Neural cell (in vitro differentiated cells): ENCODE data around the gene FILIP1L. TPM values are rescaled to one million over a fixed set of nuclear protein-coding genes. Genes with fewer than 3 reads are reported as not detected.

Experiments used
- H2AFZ ChIP-seq: fragments of 200-600, 300-800 bp; sonication (generic), shearing (Covaris generic); 2 replicates; pipeline ENCODE4 v1.6.0; 2014; ENCODE audit warnings: low read depth, mild to moderate bottlenecking, antibody characterized with exemption, low read length, moderate library complexity
- H3F3A ChIP-seq: fragments of 200-600 bp; shearing (Covaris generic); 2 replicates; pipeline ENCODE4 v1.6.1; 2016; ENCODE audit warnings: mild to moderate bottlenecking, moderate library complexity, mixed read lengths, antibody characterized with exemption, low read length; ENCODE audit not compliant: insufficient read depth, poor library complexity, severe bottlenecking
- H3K27ac ChIP-seq: fragments of 200-600, 300-800 bp; sonication (generic), shearing (Covaris generic); 2 replicates; pipeline ENCODE4 v1.5.1; 2014; ENCODE audit warnings: mild to moderate bottlenecking, low read length, moderate library complexity
- H3K27me3 ChIP-seq: fragments of 300-800, 200-600 bp; sonication (generic), shearing (Covaris generic); 2 replicates; pipeline ENCODE4 v1.6.0; 2014; ENCODE audit warnings: mild to moderate bottlenecking, low read depth, low read length, moderate library complexity; ENCODE audit not compliant: insufficient read depth
- H3K36me3 ChIP-seq: fragments of 300-800, 200-600 bp; sonication (generic), shearing (Covaris generic); 2 replicates; pipeline ENCODE4 v1.5.1; 2014; ENCODE audit warnings: mild to moderate bottlenecking, antibody characterized with exemption, low read length, moderate library complexity; ENCODE audit not compliant: insufficient read depth
- H3K4me2 ChIP-seq: fragments of 300-800, 200-600 bp; sonication (generic), shearing (Covaris generic); 2 replicates; pipeline ENCODE4 v1.6.0; 2014; ENCODE audit warnings: mild to moderate bottlenecking, low read length
- H3K4me3 ChIP-seq: fragments of 300-800, 200-600 bp; sonication (generic), shearing (Covaris generic); 2 replicates; pipeline ENCODE4 v1.5.1; 2014; ENCODE audit warnings: mild to moderate bottlenecking, low read length, moderate library complexity
- H3K79me2 ChIP-seq: fragments of 200-600 bp; shearing (Covaris generic); replicated peaks from 2 replicates; pipeline ENCODE4 v1.6.0; 2014; ENCODE audit warnings: mild to moderate bottlenecking, low read length, moderate library complexity; ENCODE audit not compliant: insufficient read depth
- H3K9ac ChIP-seq: fragments of 300-800, 200-600 bp; sonication (generic), shearing (Covaris generic); 2 replicates; pipeline ENCODE4 v1.6.1; 2016; ENCODE audit warnings: mild to moderate bottlenecking, low read length, mixed read lengths
- H3K9me2 ChIP-seq: fragments of 200-600 bp; shearing (Covaris generic); 2 replicates; pipeline ENCODE4 v1.6.1; 2016; ENCODE audit warnings: mild to moderate bottlenecking, low read length, mixed read lengths; ENCODE audit not compliant: insufficient read depth
- H3K9me3 ChIP-seq: fragments of 200-600, 300-800 bp; sonication (generic), shearing (Covaris generic); 2 replicates; pipeline ENCODE4 v1.6.1; 2016; ENCODE audit warnings: mild to moderate bottlenecking, mixed run types, low read length, moderate library complexity, mixed read lengths
- H4K20me1 ChIP-seq: fragments of 200-600 bp; shearing (Covaris generic); 2 replicates; pipeline ENCODE4 v1.6.1; 2016; ENCODE audit warnings: mild to moderate bottlenecking, mixed run types; ENCODE audit not compliant: insufficient read depth
- CTCF ChIP-seq: fragments of 450-650 bp; IDR thresholded peaks from 2 replicates; pipeline ENCODE4 v1.5.1; 2014; ENCODE audit warnings: antibody characterized with exemption, mild to moderate bottlenecking, moderate library complexity; ENCODE audit not compliant: poor library complexity, severe bottlenecking
- EP300 ChIP-seq: fragments of 450-650 bp; conservative IDR thresholded peaks from 2 replicates; pipeline ENCODE4 v1.6.1; 2014; ENCODE audit warnings: antibody characterized with exemption, mild to moderate bottlenecking, moderate library complexity; ENCODE audit not compliant: poor library complexity, severe bottlenecking
- EZH2 ChIP-seq: fragments of 200-600, 300-800 bp; shearing (Covaris generic), sonication (generic); IDR thresholded peaks from 2 replicates; pipeline ENCODE4 v1.6.1; 2014; ENCODE audit warnings: antibody characterized with exemption, low read length, borderline replicate concordance, mild to moderate bottlenecking; ENCODE audit not compliant: insufficient read depth, poor library complexity, severe bottlenecking
- MXI1 ChIP-seq: fragments of 450-650 bp; conservative IDR thresholded peaks from 2 replicates; pipeline ENCODE4 v1.6.1; 2014; ENCODE audit warnings: antibody characterized with exemption, mild to moderate bottlenecking; ENCODE audit not compliant: poor library complexity, severe bottlenecking
- POLR2AphosphoS5 ChIP-seq: IDR thresholded peaks from 2 replicates; pipeline ENCODE4 v1.6.1; 2012
- RAD21 ChIP-seq: fragments of 450-650 bp; conservative IDR thresholded peaks from 2 replicates; pipeline ENCODE4 v1.6.1; 2014; ENCODE audit warnings: antibody characterized with exemption, mild to moderate bottlenecking, moderate library complexity
- SMC3 ChIP-seq: fragments of 450-650 bp; conservative IDR thresholded peaks from 2 replicates; pipeline ENCODE4 v1.6.1; 2014; ENCODE audit warnings: antibody characterized with exemption, mild to moderate bottlenecking, moderate library complexity; ENCODE audit not compliant: poor library complexity
- TAF1 ChIP-seq: IDR thresholded peaks from 2 replicates; pipeline ENCODE4 v1.6.1; 2012; ENCODE audit warnings: low read depth
- polyA plus RNA-seq: library from polyadenylated mRNA; depleted of rRNA; stranded (reverse); fragments of >200 nt; gene quantifications from 2 replicates; pipeline ENCODE4 v1.2.3, GENCODE V29; 2014
- TF ChIP-seq, protein P1 (sequence below): IDR thresholded peaks from 2 replicates; pipeline ENCODE4 v1.6.1; 2012; ENCODE audit warnings: borderline replicate concordance

The FILIP1L gene
- polyA plus RNA-seq, 1 donor from 2014 or later: 0.27 TPM

GRCh38 chr3:99863002-99863401, 251.3 kb downstream of the FILIP1L start:
- Histone ChIP-seq H3K27ac (no peak overlapping the region), H3K9me3 (no peaks in the 10 kb centered on the region), H3K9ac (no peak overlapping the region), H3K9me2 (no peaks in the 10 kb centered on the region), H3K4me3 (no peak overlapping the region), H3K36me3 (no peaks in the 10 kb centered on the region), H3K27me3 (no peaks in the 10 kb centered on the region), H4K20me1 (no peaks in the 10 kb centered on the region), H3K79me2 (no peaks in the 10 kb centered on the region), H3F3A (no peaks in the 10 kb centered on the region), H3K4me2 (no peak overlapping the region), H2AFZ (no peak overlapping the region)
- TF ChIP-seq RAD21: no peak
- no peak for TF ChIP-seq POLR2AphosphoS5
- no peak for TF ChIP-seq SMC3
- TF ChIP-seq EP300: no peak
- no peak for TF ChIP-seq TAF1
- TF ChIP-seq, protein P1, sequence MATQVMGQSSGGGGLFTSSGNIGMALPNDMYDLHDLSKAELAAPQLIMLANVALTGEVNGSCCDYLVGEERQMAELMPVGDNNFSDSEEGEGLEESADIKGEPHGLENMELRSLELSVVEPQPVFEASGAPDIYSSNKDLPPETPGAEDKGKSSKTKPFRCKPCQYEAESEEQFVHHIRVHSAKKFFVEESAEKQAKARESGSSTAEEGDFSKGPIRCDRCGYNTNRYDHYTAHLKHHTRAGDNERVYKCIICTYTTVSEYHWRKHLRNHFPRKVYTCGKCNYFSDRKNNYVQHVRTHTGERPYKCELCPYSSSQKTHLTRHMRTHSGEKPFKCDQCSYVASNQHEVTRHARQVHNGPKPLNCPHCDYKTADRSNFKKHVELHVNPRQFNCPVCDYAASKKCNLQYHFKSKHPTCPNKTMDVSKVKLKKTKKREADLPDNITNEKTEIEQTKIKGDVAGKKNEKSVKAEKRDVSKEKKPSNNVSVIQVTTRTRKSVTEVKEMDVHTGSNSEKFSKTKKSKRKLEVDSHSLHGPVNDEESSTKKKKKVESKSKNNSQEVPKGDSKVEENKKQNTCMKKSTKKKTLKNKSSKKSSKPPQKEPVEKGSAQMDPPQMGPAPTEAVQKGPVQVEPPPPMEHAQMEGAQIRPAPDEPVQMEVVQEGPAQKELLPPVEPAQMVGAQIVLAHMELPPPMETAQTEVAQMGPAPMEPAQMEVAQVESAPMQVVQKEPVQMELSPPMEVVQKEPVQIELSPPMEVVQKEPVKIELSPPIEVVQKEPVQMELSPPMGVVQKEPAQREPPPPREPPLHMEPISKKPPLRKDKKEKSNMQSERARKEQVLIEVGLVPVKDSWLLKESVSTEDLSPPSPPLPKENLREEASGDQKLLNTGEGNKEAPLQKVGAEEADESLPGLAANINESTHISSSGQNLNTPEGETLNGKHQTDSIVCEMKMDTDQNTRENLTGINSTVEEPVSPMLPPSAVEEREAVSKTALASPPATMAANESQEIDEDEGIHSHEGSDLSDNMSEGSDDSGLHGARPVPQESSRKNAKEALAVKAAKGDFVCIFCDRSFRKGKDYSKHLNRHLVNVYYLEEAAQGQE: no peak
- TF ChIP-seq MXI1: no peak
- no peak for TF ChIP-seq EZH2
- TF ChIP-seq CTCF: no peak

GRCh38 chr3:99862208-99862607, 252.1 kb downstream of the FILIP1L start:
- Histone ChIP-seq H2AFZ (no peak overlapping the region), H3K27ac (no peak overlapping the region), H4K20me1 (no peaks in the 10 kb centered on the region), H3K27me3 (no peaks in the 10 kb centered on the region), H3F3A (no peaks in the 10 kb centered on the region), H3K9me3 (no peaks in the 10 kb centered on the region), H3K4me2 (no peak overlapping the region), H3K36me3 (no peaks in the 10 kb centered on the region), H3K4me3 (no peak overlapping the region), H3K9me2 (no peaks in the 10 kb centered on the region), H3K79me2 (no peaks in the 10 kb centered on the region), H3K9ac (no peak overlapping the region)
- TF ChIP-seq MXI1 (no peak), CTCF (no peak)
